ENCODE measurements around the gene TMEM131L. TPM values are rescaled to one million over a fixed set of nuclear protein-coding genes. Genes with fewer than 3 reads are reported as not detected.
A peak's percentile ranks its signal among the peaks of the same experiment; 100 is the strongest.

TMEM131L gene
- polyA plus RNA-seq, 3 donors: 11.2 to 58.3 (median 26.0) TPM

- intact Hi-C loops (cut with micrococcal nuclease): loop anchor here in 1 of 2 donors (5.0 kb wide), 1 partner anchor 33 kb away; no protein-coding TSS in a partner anchor
- peak overlapping the region; percentile 59 to 91 (median 85) for H3K27ac Mint-ChIP-seq
- peak overlapping the region; percentile 85 to 94 for H3K4me3 Mint-ChIP-seq
- peaks cover 0 to 3% (median 3%) of the 10 kb centered on the region in 3 donors for H3K27me3 Mint-ChIP-seq (ENCODE audit: low read depth in 3 of 3)
- Histone ChIP-seq H3K27me3 (ENCODE audit: control insufficient read depth in 2 of 2, insufficient read depth in 2 of 2, low read length in 2 of 2) (no peaks in the 10 kb centered on the region), H3K9me3 (replicated peaks in 1 of 2; ENCODE audit: control insufficient read depth in 1 of 2, insufficient read depth in 1 of 2, low read length in 2 of 2) (no peaks in the 10 kb centered on the region), H3K27ac (ENCODE audit: low read depth in 1 of 2, low read length in 2 of 2) (peak overlapping the region; percentile 37 to 59), H3K79me2 (ENCODE audit: insufficient read depth, low read length) (peaks cover 43% of the 10 kb centered on the region), H4K20me1 (ENCODE audit: insufficient read depth, low read length) (peaks cover 43% of the 10 kb centered on the region), H3K4me1 (ENCODE audit: control insufficient read depth in 1 of 2, insufficient read depth in 2 of 2, low read length in 2 of 2) (peaks cover 34 to 53% of the 10 kb centered on the region in 2 donors), H3K4me3 (replicated peaks in 1 of 3; ENCODE audit: low read depth in 2 of 3, low read length in 3 of 3) (peak overlapping the region; percentile 58 to 98 (median 80)), H2AFZ (ENCODE audit: insufficient read depth, low read depth, low read length, poor library complexity, severe bottlenecking) (peak overlapping the region; percentile 88), H3K9ac (ENCODE audit: insufficient read depth, low read length, poor library complexity, severe bottlenecking) (peak overlapping the region; percentile 56), H3K4me2 (replicated peaks; ENCODE audit: extremely low read depth, low read length, poor library complexity, severe bottlenecking) (peak overlapping the region; percentile 96), H3K36me3 (replicated peaks in 1 of 2; ENCODE audit: control insufficient read depth in 1 of 2, insufficient read depth in 2 of 2, low read length in 2 of 2) (peaks cover 3 to 9% of the 10 kb centered on the region in 2 donors)
- peak in 1 of 3 donors; percentile 11 for DNase-seq
- peaks cover 46% of the 10 kb centered on the region for H3K4me1 Mint-ChIP-seq
- TF ChIP-seq CTCF (IDR thresholded peaks at IDR 0.05): no peak
- peaks cover 0 to 2% (median 0%) of the 10 kb centered on the region in 7 donors for H3K9me3 Mint-ChIP-seq
- 0% methylated on average over 31 of the region's 31 CpGs for WGBS (ENCODE audit: insufficient coverage)
- H3K36me3 Mint-ChIP-seq: peaks cover 9 to 10% of the 10 kb centered on the region in 2 donors
Observed at GRCh38 chr4:153465615-153466080, 512 bp upstream of the TMEM131L start.

DNA sequence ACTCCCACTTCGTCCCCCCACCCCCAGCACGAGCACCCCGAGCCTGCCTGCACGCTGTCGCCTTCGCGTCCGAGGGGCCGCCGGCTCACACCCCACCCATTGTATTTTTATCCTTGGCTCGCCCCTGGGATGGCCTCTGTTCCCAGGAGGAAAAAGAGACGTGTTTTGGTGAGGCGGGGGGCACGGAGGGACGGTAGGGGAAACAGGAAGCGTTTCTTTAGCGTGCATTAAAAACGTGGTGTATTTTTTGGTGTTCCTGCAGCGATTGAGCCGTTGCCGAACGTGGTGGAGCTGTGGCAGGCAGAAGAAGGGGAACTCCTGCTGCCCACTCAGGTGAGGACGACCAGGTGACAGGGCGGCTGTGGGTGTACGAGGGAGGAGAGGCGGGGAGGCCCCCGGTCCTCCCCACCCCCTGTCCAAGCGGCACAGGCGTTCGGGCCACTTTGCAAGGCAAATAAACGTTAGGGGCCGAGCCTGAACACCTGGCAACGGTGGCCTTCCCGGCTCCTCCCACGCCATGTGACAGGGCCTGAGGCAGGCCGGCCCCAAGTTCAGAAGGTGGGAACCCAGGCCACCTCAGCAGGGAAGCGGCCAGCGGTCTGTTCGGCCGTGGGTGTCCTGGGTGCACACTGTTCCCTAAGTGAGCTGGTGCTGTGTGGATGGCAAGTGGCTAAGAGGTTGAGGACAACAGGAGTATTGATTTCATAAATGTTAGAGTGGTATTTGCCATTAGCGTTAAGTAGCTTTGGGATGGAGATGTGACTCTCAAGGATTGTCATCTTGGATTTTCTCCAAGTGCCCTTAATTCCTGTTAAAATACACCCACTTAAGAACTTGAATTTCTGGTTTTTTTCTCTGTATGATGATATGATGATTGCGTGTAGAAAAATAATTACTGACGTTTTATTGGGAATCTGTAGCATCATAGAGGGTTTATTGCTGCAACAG lies 1.1 kb downstream of the TMEM131L start:
- intact Hi-C loops (cut with micrococcal nuclease): loop anchor here in 1 of 2 donors (5.0 kb wide), 1 partner anchor 35 kb away; no protein-coding TSS in a partner anchor
- H3K27me3 ChIP-seq (ENCODE audit: control insufficient read depth in 2 of 2, insufficient read depth in 2 of 2, low read length in 2 of 2): no peaks in the 10 kb centered on the region
- DNase-seq: peak in 1 of 3 donors; percentile 26
- peak overlapping the region; percentile 82 for H3K9ac ChIP-seq (ENCODE audit: insufficient read depth, low read length, poor library complexity, severe bottlenecking)
- H3K79me2 ChIP-seq (ENCODE audit: insufficient read depth, low read length): peaks cover 58% of the 10 kb centered on the region
- peaks cover 58% of the 10 kb centered on the region for H4K20me1 ChIP-seq (ENCODE audit: insufficient read depth, low read length)
- Mint-ChIP-seq H3K27ac (peak overlapping the region; percentile 82 to 95 (median 89)), H3K4me3 (peak overlapping the region; percentile 96 to 98), H3K4me1 (peaks cover 62% of the 10 kb centered on the region), H3K9me3 (peaks cover 0 to 2% (median 0%) of the 10 kb centered on the region in 7 donors), H3K27me3 (ENCODE audit: low read depth in 3 of 3) (peaks cover 0 to 3% (median 3%) of the 10 kb centered on the region in 3 donors), H3K36me3 (peaks cover 17 to 19% of the 10 kb centered on the region in 2 donors)
- H3K36me3 ChIP-seq (replicated peaks in 1 of 2; ENCODE audit: control insufficient read depth in 1 of 2, insufficient read depth in 2 of 2, low read length in 2 of 2): peaks cover 3 to 10% of the 10 kb centered on the region in 2 donors
- WGBS (ENCODE audit: insufficient coverage): 1% methylated on average over 28 of the region's 43 CpGs
- H3K9me3 ChIP-seq (replicated peaks in 1 of 2; ENCODE audit: control insufficient read depth in 1 of 2, insufficient read depth in 1 of 2, low read length in 2 of 2): no peaks in the 10 kb centered on the region
- TF ChIP-seq CTCF (IDR thresholded peaks at IDR 0.05): no peak
- peak overlapping the region; percentile 96 for H3K4me2 ChIP-seq (replicated peaks; ENCODE audit: extremely low read depth, low read length, poor library complexity, severe bottlenecking)
- peak overlapping the region; percentile 68 to 88 for H3K27ac ChIP-seq (ENCODE audit: low read depth in 1 of 2, low read length in 2 of 2)
- peaks cover 49 to 69% of the 10 kb centered on the region in 2 donors for H3K4me1 ChIP-seq (ENCODE audit: control insufficient read depth in 1 of 2, insufficient read depth in 2 of 2, low read length in 2 of 2)
- peak overlapping the region; percentile 80 to 98 (median 94) for H3K4me3 ChIP-seq (replicated peaks in 1 of 3; ENCODE audit: low read depth in 2 of 3, low read length in 3 of 3)
- peak overlapping the region; percentile 88 for H2AFZ ChIP-seq (ENCODE audit: insufficient read depth, low read depth, low read length, poor library complexity, severe bottlenecking)

Measured in CD14-positive monocyte (primary cell).